Stimulated activated CD4-positive, alpha-beta T cell treated with anti-CD3 and anti-CD28 coated beads, Interleukin-1b, Interleukin-23, amount 100 ng/mL, for 4 hours (primary cell): ENCODE measurements around the gene STX12.
A peak's percentile ranks its signal among the peaks of the same experiment; 100 is the strongest.
"Not testable (repeated sequence)": the region's sequence is repeated elsewhere in the genome, so short reads cannot be mapped to it uniquely, and the experiment has no call there.

ENCODE experiments used
- DNase-seq, 2 donors: peaks; one replicate each; pipeline ENCODE4 v3.0.0-alpha.2; 2020; ENCODE audit warnings: low read depth in 2 of 2

STX12 gene

DNA sequence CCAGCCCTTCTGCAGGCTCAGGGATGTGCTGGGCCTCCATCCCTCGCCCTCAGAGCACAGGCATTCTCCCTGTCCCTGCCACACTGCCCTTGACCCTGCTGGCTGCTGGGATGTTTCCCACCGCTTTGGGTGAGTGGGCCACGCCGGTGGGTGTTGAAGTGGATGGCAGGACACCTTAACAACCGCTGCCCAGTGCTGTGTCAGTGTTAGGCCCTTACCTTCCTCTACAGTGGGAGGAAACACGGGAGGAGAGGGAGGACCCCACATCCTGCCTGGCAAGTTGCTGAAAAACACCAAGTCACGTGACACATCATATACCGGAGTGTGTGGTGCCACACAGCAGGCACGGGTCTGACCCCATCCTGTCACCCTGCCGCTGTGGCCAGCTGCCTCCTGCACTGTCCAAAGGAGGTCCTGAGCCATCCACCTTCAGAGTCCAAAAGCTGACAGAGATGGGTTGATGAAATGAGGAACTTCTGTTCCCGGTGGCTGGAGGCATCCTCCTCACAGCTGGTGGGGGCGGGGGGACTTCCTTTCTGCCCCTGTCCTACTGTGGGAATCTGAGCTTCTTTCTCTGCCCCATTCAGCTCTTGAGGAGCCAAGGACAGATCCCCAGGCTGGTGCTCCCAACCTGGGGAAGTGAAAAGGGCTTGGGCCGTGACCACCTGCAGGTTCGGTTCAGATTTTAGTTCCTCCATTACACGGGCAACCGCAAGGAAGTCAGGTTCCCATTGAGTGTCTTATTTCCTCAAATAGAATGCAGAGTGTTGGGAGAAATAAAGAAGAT is 96.1 kb downstream of the STX12 start:
- no peak for DNase-seq

DNA sequence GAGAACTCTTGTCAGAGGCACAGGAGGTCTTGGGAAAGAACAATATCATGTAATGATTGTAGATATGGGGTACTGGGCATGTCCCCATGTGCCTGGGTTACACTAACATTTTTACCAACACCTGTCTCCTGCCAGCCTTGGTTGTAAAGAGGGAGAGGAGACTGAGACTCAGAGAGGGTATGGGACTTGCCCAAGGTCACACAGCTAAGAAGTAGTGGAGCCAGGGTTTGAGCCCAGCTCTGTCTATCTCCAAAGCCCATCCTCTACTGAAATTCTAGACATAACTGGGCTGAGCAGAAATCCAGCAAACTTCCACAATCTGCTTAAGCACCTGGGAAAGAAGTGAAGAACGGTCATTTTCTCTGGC is 96.7 kb downstream of the STX12 start:
- DNase-seq: no peak

DNA sequence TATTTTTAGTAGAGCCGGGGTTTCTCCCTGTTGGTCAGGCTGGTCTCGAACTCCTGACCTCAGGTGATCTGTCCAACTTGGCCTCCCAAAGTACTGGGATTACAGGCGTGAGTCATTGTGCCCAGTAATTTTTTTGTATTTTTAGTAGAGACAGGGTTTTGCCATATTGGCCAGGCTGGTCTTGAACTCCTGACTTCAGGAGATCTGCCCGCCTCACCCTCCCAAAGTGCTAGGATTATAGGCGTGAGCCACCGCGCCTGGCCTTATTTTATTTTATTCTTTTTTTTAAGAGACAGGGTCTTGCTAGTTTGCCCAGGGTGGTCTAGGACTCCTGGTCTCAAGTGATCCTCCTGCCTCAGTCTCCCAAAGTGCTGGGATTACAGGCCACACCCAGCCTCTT is 98.1 kb downstream of the STX12 start:
- DNase-seq: not testable (repeated sequence)

DNA sequence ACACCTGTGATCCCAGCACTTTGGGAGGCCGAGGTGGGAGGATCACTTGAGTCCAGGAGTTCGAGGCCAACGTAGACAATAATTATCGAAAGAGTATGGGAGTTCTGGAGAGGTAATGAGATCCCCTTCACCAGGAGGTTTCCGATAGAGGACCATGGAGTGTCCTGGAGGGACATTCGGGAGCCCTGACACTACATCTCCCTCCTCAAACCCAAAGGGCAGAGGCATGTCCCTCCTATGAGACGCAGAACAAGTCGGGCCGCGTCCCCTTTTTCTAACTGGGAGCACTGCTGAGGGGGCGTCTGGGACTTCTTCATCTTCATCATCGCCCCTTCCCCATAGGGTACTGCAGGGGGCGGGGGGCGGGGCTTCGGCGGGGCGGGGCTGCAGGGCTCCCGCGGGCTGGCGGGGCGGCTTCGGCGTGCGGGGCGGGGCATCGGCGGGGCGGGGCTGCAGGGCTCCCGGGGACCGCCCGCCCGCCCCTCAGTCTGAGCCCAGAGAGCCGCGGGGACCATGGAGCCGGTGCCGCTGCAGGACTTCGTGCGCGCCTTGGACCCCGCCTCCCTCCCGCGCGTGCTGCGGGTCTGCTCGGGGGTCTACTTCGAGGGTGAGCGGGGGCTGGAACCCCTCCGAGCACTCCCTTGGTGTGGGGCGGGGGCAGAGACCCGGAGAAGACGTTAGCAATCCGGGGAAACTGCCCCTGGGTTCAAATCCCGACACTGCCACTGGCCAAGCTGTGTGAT is 99.2 kb downstream of the STX12 start, which contains the start of gene THEMIS2:
THEMIS2 (plus strand) TSS at position 486 of the 743 bp plus-strand sequence; CDS start at position 514, 28 bp downstream.
- peak; percentile 70 to 82 for DNase-seq

GRCh38 chr1:27872802-27873551 is 100.0 kb downstream of the STX12 start:
- DNase-seq: no peak

- no peak for DNase-seq
Observed at GRCh38 chr1:27873671-27874384, 100.8 kb downstream of the STX12 start.
